Endothelial cell of umbilical vein (primary cell): ENCODE results near the gene EXOC6B. TPM values are rescaled to one million over a fixed set of nuclear protein-coding genes. Genes with fewer than 3 reads are reported as not detected.
"Not testable (repeated sequence)": the region's sequence is repeated elsewhere in the genome, so short reads cannot be mapped to it uniquely, and the experiment has no call there.

Source experiments
- BruUV-seq: library from RNA; stranded (reverse); fragments of 400-500 nt; replicated peaks from 2 replicates; lab custom pipeline; 2021; lab: Mats Ljungman, UMichigan
- CTCF ChIA-PET: fragments of 300-600, 350-600 bp; sonication (Branson Sonifier 250); formaldehyde crosslinking; loops from one replicate; lab custom pipeline; 2021; ENCODE audit warnings: antibody characterized with exemption, inconsistent platforms; lab: Charles Lee
- POLR2A ChIA-PET: fragments of 300-600, 350-600 bp; sonication (Branson Sonifier 250); formaldehyde crosslinking; loops from one replicate; lab custom pipeline; 2021; ENCODE audit warnings: antibody characterized with exemption, inconsistent platforms; lab: Charles Lee
- DNase-seq: peaks from one replicate; pipeline ENCODE4 v3.0.0-alpha.2; 2011; ENCODE audit warnings: low read depth, low spot score
- FAIRE-seq: peaks from 2 replicates; lab custom pipeline; 2011; peaks lifted over from hg19 to GRCh38; lab: Jason Lieb, UNC
- H2AFZ ChIP-seq: 2 replicates; pipeline ENCODE4 v1.6.0; 2012; ENCODE audit warnings: low read depth, low read length, control low read depth, inconsistent platforms
- H3K27ac ChIP-seq: 2 replicates; pipeline ENCODE4 v1.5.1; 2011; ENCODE audit warnings: low read depth, mild to moderate bottlenecking, control low read depth, low read length, moderate library complexity; ENCODE audit not compliant: insufficient read depth
- H3K27me3 ChIP-seq, 2 experiments: 2 replicates each; pipeline versions ENCODE4 v1.6.0 to v1.6.1; 2011; ENCODE audit warnings: low read length in 2 of 2, mixed read lengths in 1 of 2; ENCODE audit not compliant: control insufficient read depth in 2 of 2, insufficient read depth in 2 of 2
- H3K36me3 ChIP-seq, 2 experiments: 2 replicates in 1 of 2; 3 replicates in 1 of 2; pipeline ENCODE4 v1.5.1; 2011; ENCODE audit warnings: low read length in 2 of 2, mild to moderate bottlenecking in 1 of 2, moderate library complexity in 1 of 2; ENCODE audit not compliant: control insufficient read depth in 2 of 2, insufficient read depth in 2 of 2; ENCODE audit errors: extremely low read depth in 1 of 2
- H3K4me1 ChIP-seq: 3 replicates; pipeline ENCODE4 v1.5.1; 2011; ENCODE audit warnings: mild to moderate bottlenecking, low read length; ENCODE audit not compliant: control insufficient read depth, insufficient read depth; ENCODE audit errors: extremely low read depth
- H3K4me2 ChIP-seq: 2 replicates; pipeline ENCODE4 v1.6.1; 2011; ENCODE audit warnings: low read length, control low read depth, mixed read lengths; ENCODE audit not compliant: insufficient read depth
- H3K4me3 ChIP-seq, 3 experiments: fragments of 200-600 bp in 1 of 3; sonication (generic), shearing (Covaris generic) in 1 of 3; replicated peaks in 1 of 3; 2 replicates each; pipeline ENCODE4 v1.5.1; 2011 to 2016; ENCODE audit warnings: control low read depth in 3 of 3, low read length in 3 of 3, mild to moderate bottlenecking in 2 of 3, inconsistent platforms in 1 of 3, low read depth in 1 of 3, moderate library complexity in 1 of 3; ENCODE audit not compliant: insufficient read depth in 1 of 3
- H3K79me2 ChIP-seq: 2 replicates; pipeline ENCODE4 v1.6.0; 2012; ENCODE audit warnings: low read length, inconsistent platforms; ENCODE audit not compliant: control insufficient read depth, insufficient read depth
- H3K9ac ChIP-seq: replicated peaks from 2 replicates; pipeline ENCODE3; 2011; ENCODE audit warnings: low read length, control low read depth; ENCODE audit not compliant: insufficient read depth; ENCODE audit errors: extremely low read depth
- H3K9me1 ChIP-seq: replicated peaks from 3 replicates; pipeline ENCODE4 v1.6.0; 2011; ENCODE audit warnings: mild to moderate bottlenecking, low read length; ENCODE audit not compliant: control insufficient read depth, insufficient read depth; ENCODE audit errors: extremely low read depth
- H3K9me3 ChIP-seq: replicated peaks from 2 replicates; pipeline ENCODE4 v1.5.1; 2012; ENCODE audit warnings: low read length, inconsistent platforms; ENCODE audit not compliant: control insufficient read depth, insufficient read depth
- H4K20me1 ChIP-seq: replicated peaks from 2 replicates; pipeline ENCODE3; 2011; ENCODE audit warnings: mild to moderate bottlenecking, low read length; ENCODE audit not compliant: control insufficient read depth, insufficient read depth; ENCODE audit errors: extremely low read depth
- CTCF ChIP-seq, 2 donors: IDR thresholded peaks; 1 replicate in 1 of 2; 2 replicates in 1 of 2; pipeline ENCODE4 v1.5.1; 2011; ENCODE audit warnings: low read length in 2 of 2, mild to moderate bottlenecking in 2 of 2, moderate library complexity in 2 of 2, control low read depth in 1 of 2, inconsistent platforms in 1 of 2, low read depth in 1 of 2; ENCODE audit not compliant: insufficient read depth in 1 of 2; ENCODE audit errors: extremely low read depth in 1 of 2
- EZH2 ChIP-seq: IDR thresholded peaks from 2 replicates; pipeline ENCODE4 v1.6.1; 2012; ENCODE audit warnings: borderline replicate concordance, low read depth, mild to moderate bottlenecking, moderate library complexity, low read length, inconsistent platforms; ENCODE audit not compliant: severe bottlenecking
- FOS ChIP-seq: IDR thresholded peaks from 2 replicates; pipeline ENCODE4 v1.6.1; 2011; ENCODE audit warnings: mild to moderate bottlenecking, low read length, moderate library complexity, borderline replicate concordance; ENCODE audit not compliant: insufficient read depth
- GATA2 ChIP-seq: IDR thresholded peaks from 2 replicates; pipeline ENCODE4 v1.7.0; 2011; ENCODE audit warnings: low read depth, mild to moderate bottlenecking, moderate library complexity, mixed read lengths, low read length; ENCODE audit not compliant: insufficient read length, insufficient read depth
- JUN ChIP-seq: IDR thresholded peaks from 2 replicates; pipeline ENCODE4 v1.6.1; 2011; ENCODE audit warnings: borderline replicate concordance, low read depth; ENCODE audit not compliant: insufficient read length, insufficient read depth
- MAX ChIP-seq: IDR thresholded peaks from 2 replicates; pipeline ENCODE4 v1.6.1; 2011; ENCODE audit not compliant: insufficient read depth, insufficient read length
- POLR2A ChIP-seq: IDR thresholded peaks from 2 replicates; pipeline ENCODE4 v1.6.1; 2012; ENCODE audit warnings: low read depth, mild to moderate bottlenecking, control low read depth, low read length
- POLR2AphosphoS5 ChIP-seq: IDR thresholded peaks from 2 replicates; pipeline ENCODE4 v1.6.1; 2012; ENCODE audit warnings: low read depth, mild to moderate bottlenecking, control low read depth, low read length, moderate library complexity; ENCODE audit not compliant: insufficient read depth
- dilution Hi-C: fragments of 300-500 bp; cut with MboI; formaldehyde crosslinking; loops from one replicate; pipeline ENCODE4 v1.15.0; 2019; ENCODE audit warnings: low sequenced_read_pairs; ENCODE audit not compliant: extremely low pct_ligation_motif_present
- intact Hi-C: fragments of 100-400 bp; cut with micrococcal nuclease; formaldehyde crosslinking; loops from one replicate; pipeline ENCODE4 v1.10.0; 2022
- polyA plus RNA-seq, 4 experiments: library from polyadenylated mRNA; depleted of rRNA in 3 of 4; stranded (reverse) in 3 of 4; unstranded in 1 of 4; fragments of >200 nt; gene quantifications; 2 replicates each; pipeline versions ENCODE4 v1.2.1 to v1.2.3, GENCODE V29; 2011 to 2012; ENCODE audit warnings: missing spikeins in 1 of 4
- total RNA-seq: library from RNA; stranded (reverse); gene quantifications from 2 replicates; pipeline ENCODE4 v1.2.3, GENCODE V29; 2021

Gene EXOC6B
- total and polyA plus RNA-seq, 2 donors (not counting 3 experiments of a cell fraction or from before 2014, with no cell fraction given): 10.8 to 34.8 TPM

GRCh38 chr2:72423756-72424155 is 402.1 kb downstream of the EXOC6B start:
- no peak for FAIRE-seq
- Histone ChIP-seq H2AFZ (no peak overlapping the region), H3K4me2 (no peak overlapping the region), H3K9me3 (no peaks in the 10 kb centered on the region), H3K79me2 (no peaks in the 10 kb centered on the region), H3K36me3 (no peaks in the 10 kb centered on the region), H3K4me3 (no peak overlapping the region), H4K20me1 (no peaks in the 10 kb centered on the region), H3K9ac (no peak overlapping the region), H3K27me3 (no peaks in the 10 kb centered on the region), H3K27ac (no peak overlapping the region), H3K4me1 (no peaks in the 10 kb centered on the region), H3K9me1 (no peaks in the 10 kb centered on the region)
- dilution Hi-C loops (no loop called here), intact Hi-C loops (no loop called here)
- DNase-seq: no peak
- POLR2A ChIA-PET: no interaction called here
- TF ChIP-seq JUN: no peak
- TF ChIP-seq MAX: no peak
- TF ChIP-seq POLR2A: no peak
- no peak for TF ChIP-seq CTCF (IDR thresholded peaks at IDR 0.05; ENCODE audit: extremely low read depth in 1 of 2, insufficient read depth in 1 of 2, low read depth in 1 of 2, low read length in 2 of 2)
- TF ChIP-seq GATA2: no peak
- TF ChIP-seq EZH2: no peak
- TF ChIP-seq POLR2AphosphoS5: no peak
- no peak for TF ChIP-seq FOS
- CTCF ChIA-PET: no interaction called here
- BruUV-seq: no TSS peak

DNA sequence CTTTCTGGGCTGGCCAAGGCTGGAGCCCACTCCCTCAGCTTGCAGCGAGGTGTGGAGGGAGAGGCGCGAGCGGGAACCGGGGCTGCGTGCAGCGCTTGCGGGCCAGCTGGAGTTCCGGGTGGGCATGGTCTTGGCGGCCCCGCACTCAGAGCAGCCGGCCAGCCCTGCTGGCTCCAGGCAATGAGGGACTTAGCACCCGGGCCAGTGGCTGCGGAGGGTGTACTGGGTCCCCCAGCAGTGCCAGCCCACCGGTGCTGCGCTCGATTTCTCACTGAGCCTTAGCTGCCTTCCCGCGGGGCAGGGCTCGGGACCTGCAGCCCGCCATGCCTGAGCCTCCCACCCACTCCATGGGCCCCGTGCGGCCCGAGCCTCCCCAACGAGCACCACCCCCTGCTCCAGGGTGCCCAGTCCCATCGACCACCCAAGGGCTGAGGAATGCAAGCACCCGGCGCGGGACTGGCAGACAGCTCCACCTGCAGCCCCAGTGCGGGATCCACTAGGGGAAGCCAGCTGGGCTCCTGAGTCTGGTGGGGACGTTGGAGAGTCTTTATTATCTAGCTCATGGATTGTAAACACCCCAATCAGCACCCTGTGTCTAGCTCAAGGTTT is 404.0 kb downstream of the EXOC6B start:
- H3K27ac ChIP-seq, H2AFZ ChIP-seq, dilution Hi-C loops, H3K9me1 ChIP-seq, CTCF ChIA-PET, BruUV-seq, POLR2A ChIA-PET, intact Hi-C loops, H3K4me2 ChIP-seq, H3K9ac ChIP-seq, H3K4me1 ChIP-seq, H4K20me1 ChIP-seq, H3K79me2 ChIP-seq, H3K4me3 ChIP-seq, FAIRE-seq, H3K36me3 ChIP-seq, H3K27me3 ChIP-seq, DNase-seq, H3K9me3 ChIP-seq: not testable (repeated sequence)
